ACC112 (cell line): ENCODE results near the gene NEK7.

Experiments used
- H2AFZ ChIP-seq: fragments of 200-600 bp; sonication (generic); one replicate; pipeline ENCODE4 v1.6.0; 2017; ENCODE audit warnings: antibody characterized with exemption, low read length; ENCODE audit not compliant: unreplicated experiment
- H3K27ac ChIP-seq: fragments of 200-600 bp; sonication (generic); 2 replicates; pipeline ENCODE4 v1.5.1; 2014; ENCODE audit warnings: low read depth, mild to moderate bottlenecking, antibody characterized with exemption, low read length, moderate library complexity
- H3K27me3 ChIP-seq: fragments of 200-600 bp; sonication (generic); 2 replicates; pipeline ENCODE4 v1.6.1; 2014; ENCODE audit warnings: mild to moderate bottlenecking, antibody characterized with exemption, low read length, moderate library complexity, mixed read lengths; ENCODE audit not compliant: insufficient read depth
- H3K36me3 ChIP-seq: fragments of 200-600 bp; sonication (generic); 2 replicates; pipeline ENCODE4 v1.6.1; 2016; ENCODE audit warnings: mild to moderate bottlenecking, antibody characterized with exemption, low read length, moderate library complexity, mixed read lengths; ENCODE audit not compliant: insufficient read depth
- H3K4me1 ChIP-seq: fragments of 200-600 bp; sonication (generic); one replicate; pipeline ENCODE4 v1.6.1; 2016; ENCODE audit warnings: low read length, mixed read lengths; ENCODE audit not compliant: insufficient read depth, unreplicated experiment, control insufficient read depth
- H3K4me3 ChIP-seq: fragments of 200-600 bp; sonication (generic); 2 replicates; pipeline ENCODE4 v1.5.1; 2014; ENCODE audit warnings: mild to moderate bottlenecking, low read depth, low read length
- H3K79me2 ChIP-seq: fragments of 200-600 bp; sonication (generic); one replicate; pipeline ENCODE4 v1.6.0; 2016; ENCODE audit warnings: low read length; ENCODE audit not compliant: control insufficient read depth, unreplicated experiment, insufficient read depth

The NEK7 gene

DNA sequence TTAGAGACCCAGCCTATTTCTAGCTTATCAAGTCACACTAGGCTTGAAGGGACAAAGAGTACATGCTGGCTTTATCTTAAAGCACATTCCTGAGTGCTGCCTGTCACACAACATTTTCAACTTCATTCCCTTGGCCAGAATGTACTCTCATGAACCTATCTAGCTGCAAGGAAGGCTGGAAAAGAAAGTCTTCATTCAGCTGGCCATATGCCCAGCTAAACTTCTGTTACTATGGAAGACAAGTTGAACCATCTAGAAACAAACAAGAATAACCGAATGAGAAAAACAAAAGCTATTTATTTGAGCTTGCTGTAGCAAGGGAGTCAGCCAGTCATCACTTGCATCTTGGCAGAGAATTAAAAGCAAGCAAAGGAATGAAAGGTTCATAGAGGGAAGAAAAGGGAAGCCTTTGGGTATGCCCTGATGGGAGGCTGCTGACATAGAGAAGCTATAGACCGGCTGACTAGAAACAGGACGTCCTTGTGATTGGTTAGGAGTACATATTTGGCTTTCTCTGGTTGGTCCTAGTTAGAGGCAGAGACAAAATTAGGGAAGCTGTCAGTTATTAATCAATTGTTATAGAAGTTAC is 108.4 kb downstream of the NEK7 start:
- H3K36me3 ChIP-seq, result peaks cover 18% of the 10 kb centered on the region; the same call in 1 of the 2 replicates
- H3K27ac ChIP-seq, result peak overlapping the region; percentile 87
- H3K79me2 ChIP-seq, result peaks cover 46% of the 10 kb centered on the region

GRCh38 chr1:198267056-198267455 is 110.3 kb downstream of the NEK7 start:
- no peak overlapping the region for H3K4me3 ChIP-seq
- no peak overlapping the region for H2AFZ ChIP-seq
- H3K36me3 ChIP-seq, result peaks cover 28% of the 10 kb centered on the region; the same call in 1 of the 2 replicates
- peak overlapping the region; percentile 98 for H3K27ac ChIP-seq
- H3K79me2 ChIP-seq, result peaks cover 42% of the 10 kb centered on the region
- peaks cover 62% of the 10 kb centered on the region for H3K4me1 ChIP-seq
- H3K27me3 ChIP-seq, result no peaks in the 10 kb centered on the region

More for the DNA sequence above, 108.4 kb downstream of the NEK7 start:
- H3K27me3 ChIP-seq, result no peaks in the 10 kb centered on the region
- H3K4me1 ChIP-seq, result peaks cover 56% of the 10 kb centered on the region
- no peak overlapping the region for H3K4me3 ChIP-seq
- H2AFZ ChIP-seq, result no peak overlapping the region

DNA sequence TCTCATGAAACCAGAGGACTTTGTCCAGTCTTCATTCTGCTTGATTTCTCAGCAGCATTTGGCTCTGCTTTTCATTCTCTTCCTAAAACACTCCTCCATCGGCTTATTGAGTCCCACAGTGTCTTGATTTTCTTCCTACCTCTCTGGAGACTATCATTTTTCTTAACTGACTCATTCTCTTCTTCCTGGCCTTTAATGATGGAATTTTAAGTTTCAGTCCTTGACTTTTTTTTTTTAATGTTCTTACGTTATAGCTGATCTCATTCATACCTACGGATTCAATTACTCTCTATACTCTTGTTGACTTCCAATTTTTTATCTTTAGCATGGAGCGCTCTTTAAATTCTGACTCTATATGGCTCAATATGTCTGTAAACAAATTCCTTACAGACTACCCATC is 111.1 kb downstream of the NEK7 start:
- H3K4me3 ChIP-seq, result peak overlapping the region; percentile 55
- H3K27ac ChIP-seq, result peak overlapping the region; percentile 98
- peaks cover 71% of the 10 kb centered on the region for H3K4me1 ChIP-seq
- no peak overlapping the region for H2AFZ ChIP-seq
- peaks cover 25% of the 10 kb centered on the region; the same call in 1 of the 2 replicates for H3K36me3 ChIP-seq
- H3K27me3 ChIP-seq, result no peaks in the 10 kb centered on the region
- H3K79me2 ChIP-seq, result peaks cover 38% of the 10 kb centered on the region

- H3K27ac ChIP-seq, result peak overlapping the region; percentile 98
- peaks cover 80% of the 10 kb centered on the region for H3K4me1 ChIP-seq
- peaks cover 43% of the 10 kb centered on the region for H3K79me2 ChIP-seq
- no peak overlapping the region for H2AFZ ChIP-seq
- H3K36me3 ChIP-seq, result peaks cover 19% of the 10 kb centered on the region; the same call in 1 of the 2 replicates
- H3K27me3 ChIP-seq, result no peaks in the 10 kb centered on the region
- H3K4me3 ChIP-seq, result peak overlapping the region; percentile 55
Observed at GRCh38 chr1:198268784-198269645, 112.2 kb downstream of the NEK7 start.

GRCh38 chr1:198269646-198269940 is 112.8 kb downstream of the NEK7 start:
- Histone ChIP-seq H3K79me2 (peaks cover 45% of the 10 kb centered on the region), H3K4me3 (no peak overlapping the region), H3K4me1 (peaks cover 80% of the 10 kb centered on the region), H3K27ac (peak overlapping the region; percentile 98), H2AFZ (no peak overlapping the region), H3K36me3 (peaks cover 19% of the 10 kb centered on the region; the same call in 1 of the 2 replicates), H3K27me3 (no peaks in the 10 kb centered on the region)

DNA sequence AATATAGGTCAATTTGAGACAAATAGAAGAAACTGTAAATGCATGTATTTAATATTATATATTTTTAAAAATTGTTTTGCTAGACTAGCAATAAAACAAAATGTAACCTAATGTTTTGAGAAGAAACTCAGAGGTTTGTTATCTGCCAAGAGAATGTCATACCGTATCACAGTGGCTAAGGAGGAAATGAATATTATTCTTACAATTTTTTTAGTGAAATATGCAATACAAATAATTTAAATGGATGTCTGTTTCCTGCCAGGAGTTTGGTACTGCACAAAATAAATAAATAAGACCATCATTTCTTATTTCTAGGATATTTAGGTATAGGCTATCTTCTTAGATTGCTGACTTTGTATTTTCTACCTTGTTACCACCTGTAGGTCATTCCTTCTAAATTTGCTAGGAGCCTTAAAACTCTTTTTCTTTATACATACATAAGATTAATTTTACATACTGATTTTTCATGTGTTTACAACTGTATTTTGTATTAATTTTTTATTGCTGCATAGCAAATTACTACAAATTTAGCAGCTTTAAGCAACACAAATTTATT is 113.6 kb downstream of the NEK7 start:
- Histone ChIP-seq H3K79me2 (peaks cover 43% of the 10 kb centered on the region), H3K27me3 (no peaks in the 10 kb centered on the region), H2AFZ (no peak overlapping the region), H3K36me3 (peaks cover 17% of the 10 kb centered on the region; the same call in 1 of the 2 replicates), H3K4me1 (peaks cover 79% of the 10 kb centered on the region), H3K4me3 (no peak overlapping the region), H3K27ac (peak overlapping the region; percentile 98)

DNA sequence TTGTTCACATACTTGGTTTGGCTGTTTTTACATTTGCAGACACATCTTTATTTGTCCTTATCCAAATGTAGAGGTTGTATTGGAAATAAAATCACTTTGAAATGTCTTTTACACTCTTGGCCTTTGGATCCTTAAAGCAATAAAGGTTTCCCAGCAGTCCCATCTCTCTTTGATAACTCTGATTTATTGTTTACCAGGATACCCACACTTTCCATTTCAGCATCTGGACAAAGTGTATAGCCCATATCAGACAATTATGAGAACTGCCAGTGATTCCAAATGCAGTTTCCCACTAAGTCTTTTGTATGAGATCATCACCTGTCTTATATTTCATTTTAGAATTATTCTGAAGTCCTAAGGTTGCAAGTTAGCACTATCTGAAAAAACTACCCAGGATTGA is 114.7 kb downstream of the NEK7 start:
- Histone ChIP-seq H3K27me3 (no peaks in the 10 kb centered on the region), H3K27ac (peak overlapping the region; percentile 98), H3K79me2 (peaks cover 47% of the 10 kb centered on the region), H2AFZ (no peak overlapping the region), H3K4me1 (peaks cover 84% of the 10 kb centered on the region), H3K4me3 (no peak overlapping the region), H3K36me3 (peaks cover 13% of the 10 kb centered on the region; the same call in 1 of the 2 replicates)

- no peak overlapping the region for H2AFZ ChIP-seq
- peak overlapping the region; percentile 7; the same call in 1 of the 2 replicates for H3K4me3 ChIP-seq
- peaks cover 51% of the 10 kb centered on the region for H3K79me2 ChIP-seq
- H3K27me3 ChIP-seq, result no peaks in the 10 kb centered on the region
- peaks cover 82% of the 10 kb centered on the region for H3K4me1 ChIP-seq
- H3K27ac ChIP-seq, result peak overlapping the region; percentile 78
- 0 out of 2 replicates have a peak, but pooled peaks cover 10% of the 10 kb centered on the region for H3K36me3 ChIP-seq
Observed at GRCh38 chr1:198272492-198272891, 115.7 kb downstream of the NEK7 start.

DNA sequence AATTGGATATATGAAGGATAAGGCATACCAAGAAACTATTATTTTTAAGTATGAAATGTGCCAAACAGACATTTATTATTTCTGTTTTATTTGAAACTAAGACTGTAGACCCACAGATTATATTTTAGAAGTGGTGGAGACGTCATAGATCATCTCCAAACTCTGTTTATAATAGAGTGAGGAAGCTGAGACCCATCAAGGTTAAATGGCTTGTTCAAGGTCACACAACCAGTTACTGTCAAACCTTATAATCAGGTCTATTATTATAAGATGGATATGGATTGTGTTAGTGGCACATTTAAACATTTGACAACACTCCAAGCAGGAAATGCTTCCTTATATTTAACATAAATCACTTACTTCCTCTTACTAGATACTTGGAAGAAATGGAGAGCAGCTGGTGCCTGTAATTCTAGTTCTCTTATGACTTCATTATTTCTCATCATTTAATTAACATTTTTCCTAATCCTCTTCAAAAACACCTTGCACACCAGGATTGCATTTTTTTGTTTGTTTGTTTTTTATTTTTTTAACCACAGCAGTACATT is 117.0 kb downstream of the NEK7 start:
- H3K27ac ChIP-seq, result peak overlapping the region; percentile 78
- H3K4me3 ChIP-seq, result no peak overlapping the region
- H3K27me3 ChIP-seq, result no peaks in the 10 kb centered on the region
- H3K79me2 ChIP-seq, result peaks cover 47% of the 10 kb centered on the region
- H2AFZ ChIP-seq, result no peak overlapping the region
- 0 out of 2 replicates have a peak, but pooled peaks cover 11% of the 10 kb centered on the region for H3K36me3 ChIP-seq
- H3K4me1 ChIP-seq, result peaks cover 69% of the 10 kb centered on the region

DNA sequence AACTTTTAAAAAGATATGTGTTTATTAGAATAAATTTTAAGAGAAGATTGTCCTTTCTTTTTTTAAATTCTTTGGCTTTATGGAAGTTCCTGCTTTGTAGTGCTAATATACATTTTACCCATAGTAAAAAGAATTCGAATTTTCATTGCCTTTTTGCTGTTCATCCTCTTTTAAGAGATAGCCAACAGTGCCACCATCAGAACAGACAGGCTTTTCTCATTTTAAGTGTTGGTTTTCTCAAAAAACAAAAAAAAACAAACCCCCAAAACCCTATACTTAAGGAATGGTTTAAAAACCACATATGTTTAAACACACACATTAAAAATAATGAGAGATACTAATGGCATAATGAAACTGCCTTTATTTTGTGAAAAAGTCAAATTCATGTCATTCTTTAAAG is 118.8 kb downstream of the NEK7 start:
- H3K4me3 ChIP-seq, result no peak overlapping the region
- H3K27me3 ChIP-seq, result no peaks in the 10 kb centered on the region
- H3K4me1 ChIP-seq, result peaks cover 60% of the 10 kb centered on the region
- no peak overlapping the region for H2AFZ ChIP-seq
- peak overlapping the region; percentile 40 for H3K27ac ChIP-seq
- peaks cover 46% of the 10 kb centered on the region for H3K79me2 ChIP-seq
- peaks cover 18% of the 10 kb centered on the region; the same call in 1 of the 2 replicates for H3K36me3 ChIP-seq
